Endothelial cell of umbilical vein (primary cell): ENCODE measurements around the gene GARS1.

Experiments used
- EZH2 ChIP-seq: IDR thresholded peaks from 2 replicates; pipeline ENCODE4 v1.6.1; 2012; ENCODE audit warnings: borderline replicate concordance, low read depth, mild to moderate bottlenecking, moderate library complexity, low read length, inconsistent platforms; ENCODE audit not compliant: severe bottlenecking
- FOS ChIP-seq: IDR thresholded peaks from 2 replicates; pipeline ENCODE4 v1.6.1; 2011; ENCODE audit warnings: mild to moderate bottlenecking, low read length, moderate library complexity, borderline replicate concordance; ENCODE audit not compliant: insufficient read depth
- GATA2 ChIP-seq: IDR thresholded peaks from 2 replicates; pipeline ENCODE4 v1.7.0; 2011; ENCODE audit warnings: low read depth, mild to moderate bottlenecking, moderate library complexity, mixed read lengths, low read length; ENCODE audit not compliant: insufficient read length, insufficient read depth
- JUN ChIP-seq: IDR thresholded peaks from 2 replicates; pipeline ENCODE4 v1.6.1; 2011; ENCODE audit warnings: borderline replicate concordance, low read depth; ENCODE audit not compliant: insufficient read length, insufficient read depth
- MYC ChIP-seq: IDR thresholded peaks from one replicate; pipeline ENCODE4 v1.6.1; 2011; ENCODE audit warnings: mild to moderate bottlenecking, low read depth, low read length
- POLR2A ChIP-seq: IDR thresholded peaks from 2 replicates; pipeline ENCODE4 v1.6.1; 2012; ENCODE audit warnings: low read depth, mild to moderate bottlenecking, control low read depth, low read length
- POLR2AphosphoS5 ChIP-seq: IDR thresholded peaks from 2 replicates; pipeline ENCODE4 v1.6.1; 2012; ENCODE audit warnings: low read depth, mild to moderate bottlenecking, control low read depth, low read length, moderate library complexity; ENCODE audit not compliant: insufficient read depth
- TF ChIP-seq, protein P1 (sequence below): IDR thresholded peaks from 2 replicates; pipeline ENCODE4 v1.6.1; 2011; ENCODE audit not compliant: insufficient read depth, insufficient read length
- TF ChIP-seq, protein P2 (sequence below), 2 donors: IDR thresholded peaks; 1 replicate in 1 of 2; 2 replicates in 1 of 2; pipeline ENCODE4 v1.5.1; 2011; ENCODE audit warnings: low read length in 2 of 2, mild to moderate bottlenecking in 2 of 2, moderate library complexity in 2 of 2, control low read depth in 1 of 2, inconsistent platforms in 1 of 2, low read depth in 1 of 2; ENCODE audit not compliant: insufficient read depth in 1 of 2; ENCODE audit errors: extremely low read depth in 1 of 2

GRCh38 chr7:30612658-30613265 lies 18.1 kb downstream of the GARS1 start:
- TF ChIP-seq, protein P1, sequence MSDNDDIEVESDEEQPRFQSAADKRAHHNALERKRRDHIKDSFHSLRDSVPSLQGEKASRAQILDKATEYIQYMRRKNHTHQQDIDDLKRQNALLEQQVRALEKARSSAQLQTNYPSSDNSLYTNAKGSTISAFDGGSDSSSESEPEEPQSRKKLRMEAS: no peak
- TF ChIP-seq, protein P2, sequence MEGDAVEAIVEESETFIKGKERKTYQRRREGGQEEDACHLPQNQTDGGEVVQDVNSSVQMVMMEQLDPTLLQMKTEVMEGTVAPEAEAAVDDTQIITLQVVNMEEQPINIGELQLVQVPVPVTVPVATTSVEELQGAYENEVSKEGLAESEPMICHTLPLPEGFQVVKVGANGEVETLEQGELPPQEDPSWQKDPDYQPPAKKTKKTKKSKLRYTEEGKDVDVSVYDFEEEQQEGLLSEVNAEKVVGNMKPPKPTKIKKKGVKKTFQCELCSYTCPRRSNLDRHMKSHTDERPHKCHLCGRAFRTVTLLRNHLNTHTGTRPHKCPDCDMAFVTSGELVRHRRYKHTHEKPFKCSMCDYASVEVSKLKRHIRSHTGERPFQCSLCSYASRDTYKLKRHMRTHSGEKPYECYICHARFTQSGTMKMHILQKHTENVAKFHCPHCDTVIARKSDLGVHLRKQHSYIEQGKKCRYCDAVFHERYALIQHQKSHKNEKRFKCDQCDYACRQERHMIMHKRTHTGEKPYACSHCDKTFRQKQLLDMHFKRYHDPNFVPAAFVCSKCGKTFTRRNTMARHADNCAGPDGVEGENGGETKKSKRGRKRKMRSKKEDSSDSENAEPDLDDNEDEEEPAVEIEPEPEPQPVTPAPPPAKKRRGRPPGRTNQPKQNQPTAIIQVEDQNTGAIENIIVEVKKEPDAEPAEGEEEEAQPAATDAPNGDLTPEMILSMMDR (IDR thresholded peaks at IDR 0.05; ENCODE audit: extremely low read depth in 1 of 2, insufficient read depth in 1 of 2, low read depth in 1 of 2, low read length in 2 of 2): no peak
- TF ChIP-seq EZH2: no peak
- TF ChIP-seq POLR2A: no peak
- no peak for TF ChIP-seq MYC
- no peak for TF ChIP-seq POLR2AphosphoS5
- no peak for TF ChIP-seq GATA2
- no peak for TF ChIP-seq FOS
- TF ChIP-seq JUN: no peak
